ENCODE results near the gene ADIPOR2.
"Not testable (repeated sequence)": the region's sequence is repeated elsewhere in the genome, so short reads cannot be mapped to it uniquely, and the experiment has no call there.

ADIPOR2 gene

DNA sequence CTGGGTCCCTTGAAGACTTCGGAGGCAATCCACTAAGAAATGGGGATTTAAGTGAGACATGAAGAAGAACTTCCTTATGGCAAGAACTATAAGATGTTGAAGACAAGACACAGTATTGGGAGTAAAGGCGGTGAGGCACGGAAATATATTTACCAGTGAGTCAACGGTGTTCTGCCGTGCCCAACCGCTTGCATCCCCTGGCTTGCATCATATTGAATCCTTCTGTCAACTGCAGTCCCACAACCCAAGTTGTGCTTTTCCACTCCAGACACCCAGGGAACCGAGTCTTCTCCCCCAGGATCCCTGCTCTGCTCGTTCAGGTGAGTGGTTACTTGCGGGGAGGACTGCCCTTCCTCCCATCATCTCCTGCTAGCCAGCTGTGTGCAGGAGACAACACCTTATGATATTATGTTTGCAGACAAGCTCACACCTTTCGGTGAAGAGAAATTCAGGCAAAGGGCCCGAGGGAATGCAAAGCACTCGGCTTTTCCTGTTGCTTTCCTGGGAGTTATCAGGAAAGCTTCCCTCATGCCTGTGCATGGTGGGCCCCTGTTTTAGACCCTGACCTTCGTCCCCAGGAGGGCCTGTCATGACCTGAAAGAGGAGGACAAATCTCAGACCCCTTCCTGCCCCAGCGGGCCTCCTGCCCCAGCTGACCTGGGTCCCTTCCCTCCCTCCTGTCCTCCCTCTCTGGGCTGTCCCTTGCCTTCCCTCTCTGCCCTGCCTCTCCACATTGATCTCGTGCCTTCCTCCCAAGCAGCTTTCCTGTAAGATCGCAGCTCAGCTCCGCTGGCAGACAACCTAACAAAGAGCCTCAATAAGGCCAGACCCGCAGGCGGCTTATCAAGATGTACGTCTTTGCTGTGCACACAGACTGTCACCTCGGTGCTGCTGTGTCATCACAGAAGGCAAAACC, 125.2 kb downstream of the ADIPOR2 start:
- no peak for DNase-seq (ENCODE audit: low read depth)

GRCh38 chr12:1816730-1817348, 126.0 kb downstream of the ADIPOR2 start:
- DNase-seq (ENCODE audit: low read depth) = no peak

- not testable (repeated sequence) for DNase-seq (ENCODE audit: low read depth)
Measured at GRCh38 chr12:1817928-1818327, 127.1 kb downstream of the ADIPOR2 start.

DNA sequence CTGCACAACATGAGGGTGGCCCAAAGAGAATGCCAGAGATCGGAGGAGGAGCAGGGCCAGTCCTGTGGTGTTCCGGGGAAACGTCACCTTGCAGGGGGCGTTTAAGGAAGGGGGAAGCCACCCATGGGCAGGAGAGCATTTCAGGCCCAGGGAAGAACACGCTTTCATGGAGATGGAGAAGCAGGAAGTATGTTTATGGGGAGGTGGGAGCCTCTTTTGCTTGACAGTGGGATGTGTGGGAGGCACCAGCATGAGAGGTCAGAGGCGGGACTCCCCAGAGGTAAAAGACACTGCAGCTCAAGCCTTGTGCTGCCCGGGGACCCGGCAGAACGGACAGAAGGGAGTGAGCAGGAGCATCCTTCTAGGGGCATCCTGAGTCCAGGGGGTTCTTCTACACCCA, 128.2 kb downstream of the ADIPOR2 start:
- DNase-seq (ENCODE audit: low read depth) = no peak

GRCh38 chr12:1819571-1819970, 128.7 kb downstream of the ADIPOR2 start:
- DNase-seq (ENCODE audit: low read depth) = no peak

- no peak for DNase-seq (ENCODE audit: low read depth)
Measured at GRCh38 chr12:1820191-1820895, 129.5 kb downstream of the ADIPOR2 start, which contains the start of gene LRTM2. Gene LRTM2 (plus strand): TSS chr12:1820565. CDS start chr12:1828149, 7,584 bp downstream.

DNA sequence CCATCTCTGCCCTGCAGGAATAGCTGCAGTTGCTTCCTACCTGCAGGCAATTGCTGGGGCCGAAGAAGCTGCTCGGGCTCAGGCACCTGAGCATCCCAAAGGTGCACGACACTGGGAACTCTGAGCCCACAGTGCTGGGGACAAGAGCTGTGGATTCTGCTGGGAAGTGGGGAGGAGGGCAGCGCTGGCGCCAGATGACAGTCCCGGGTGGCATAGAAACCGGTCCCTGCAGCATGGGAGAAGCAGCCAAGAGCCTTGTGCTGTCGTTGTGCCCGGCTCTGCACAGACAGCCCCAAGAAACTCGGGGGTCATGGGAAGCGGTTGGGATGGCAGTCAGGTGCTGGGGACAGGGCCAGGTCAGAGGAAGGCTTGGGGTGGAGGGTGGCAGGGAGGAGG, 130.0 kb downstream of the ADIPOR2 start:
- DNase-seq (ENCODE audit: low read depth) = no peak

- DNase-seq (ENCODE audit: low read depth) = no peak
Measured at GRCh38 chr12:1821805-1822204, 130.9 kb downstream of the ADIPOR2 start.

- no peak for DNase-seq (ENCODE audit: low read depth)
Measured at GRCh38 chr12:1822699-1823098, 131.8 kb downstream of the ADIPOR2 start.

- no peak for DNase-seq (ENCODE audit: low read depth)
Measured at GRCh38 chr12:1823237-1823636, 132.4 kb downstream of the ADIPOR2 start.

- DNase-seq (ENCODE audit: low read depth) = no peak
Measured at GRCh38 chr12:1825382-1826102, 134.7 kb downstream of the ADIPOR2 start.

DNA sequence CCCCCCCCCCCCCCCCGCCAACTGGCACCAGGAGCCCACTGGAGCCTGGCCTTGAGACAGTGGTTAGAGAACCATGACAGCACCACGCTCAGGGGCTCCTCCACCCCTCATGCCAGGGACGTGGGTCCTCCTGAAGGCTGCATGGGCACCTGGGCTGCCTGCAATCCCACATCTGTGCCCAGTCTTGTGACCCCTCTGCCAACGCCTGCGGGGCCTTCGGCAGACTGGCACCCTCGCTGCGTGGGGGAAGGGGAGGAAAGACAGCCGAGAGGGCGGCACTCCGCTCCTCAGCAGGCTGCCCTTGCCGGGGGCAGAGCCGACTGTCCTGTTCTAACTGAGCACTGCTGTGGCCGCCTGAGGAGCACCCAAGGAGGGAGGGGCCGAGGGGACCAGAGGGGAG, 135.5 kb downstream of the ADIPOR2 start:
- DNase-seq (ENCODE audit: low read depth) = no peak

- no peak for DNase-seq (ENCODE audit: low read depth)
Measured at GRCh38 chr12:1826867-1827705, 136.2 kb downstream of the ADIPOR2 start.

DNA sequence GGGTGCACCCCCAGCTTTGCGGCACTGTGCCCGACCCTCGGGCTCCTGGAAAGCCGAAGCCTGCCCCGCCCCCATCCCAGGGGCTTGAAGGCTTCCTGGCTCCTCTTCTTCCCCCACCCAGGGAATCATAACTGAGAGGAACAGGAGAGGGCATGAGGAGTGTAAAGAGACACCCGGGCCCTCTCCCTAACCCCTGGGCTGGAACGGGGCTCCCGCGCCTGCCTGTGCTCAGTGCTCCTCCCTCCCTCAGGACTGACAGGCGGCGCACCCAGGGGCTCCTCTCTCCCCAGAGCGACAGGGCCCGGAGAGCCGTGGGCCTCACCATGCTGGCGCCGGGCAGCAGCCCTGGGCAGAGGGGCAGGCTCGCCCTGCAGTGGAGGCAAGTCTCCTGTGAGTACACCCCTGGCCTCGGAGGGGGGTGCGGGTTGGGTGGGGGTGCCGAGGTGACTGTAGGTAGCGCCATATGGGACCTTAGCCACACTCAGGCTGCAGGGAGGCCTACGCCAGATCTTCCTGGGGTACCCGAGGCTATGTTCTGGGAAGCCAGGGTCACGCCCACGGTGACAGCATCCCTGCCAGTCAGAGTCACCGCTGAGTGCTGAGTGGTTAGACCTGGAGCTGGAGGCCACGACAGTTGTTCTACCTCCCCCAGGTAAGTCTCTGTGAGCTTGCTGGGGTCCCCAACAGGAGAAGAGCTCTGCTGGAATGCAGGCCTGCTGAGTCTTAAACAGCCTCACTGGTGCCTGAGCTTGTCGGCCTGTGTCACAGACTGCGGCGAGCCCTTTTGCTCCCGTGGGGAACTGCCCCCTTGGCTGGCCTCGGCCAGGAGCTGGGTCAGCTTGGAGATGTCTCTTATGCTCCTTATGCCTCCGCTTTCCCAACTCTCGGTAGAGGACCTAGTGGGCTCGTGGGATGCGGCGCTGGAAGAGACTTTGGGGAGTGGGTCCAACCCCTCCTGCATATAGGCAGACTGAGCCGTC, 137.2 kb downstream of the ADIPOR2 start:
- no peak for DNase-seq (ENCODE audit: low read depth)

DNA sequence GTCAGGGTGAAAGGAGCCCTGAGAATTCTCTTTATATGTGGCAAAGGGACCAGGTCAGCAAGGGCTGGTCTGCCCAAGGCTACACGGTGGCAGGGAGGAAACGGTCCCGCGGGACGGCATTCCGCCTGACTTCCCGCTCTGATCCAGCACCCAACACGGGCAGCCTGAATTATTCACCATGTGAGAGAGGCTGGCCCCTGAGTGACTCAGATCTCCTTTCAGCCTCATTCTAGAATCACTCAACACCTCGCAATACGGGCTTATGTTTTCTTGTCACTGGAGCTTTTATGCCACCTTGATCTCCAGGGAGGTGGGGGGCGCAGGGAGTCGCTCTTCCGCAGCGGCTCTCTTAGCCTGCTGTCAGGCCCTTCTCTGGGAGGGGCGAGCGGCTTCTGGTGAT, 138.0 kb downstream of the ADIPOR2 start:
- no peak for DNase-seq (ENCODE audit: low read depth)

- no peak for DNase-seq (ENCODE audit: low read depth)
Measured at GRCh38 chr12:1829306-1829900, 138.5 kb downstream of the ADIPOR2 start.

GRCh38 chr12:1830401-1830845, 139.6 kb downstream of the ADIPOR2 start:
- DNase-seq (ENCODE audit: low read depth) = no peak

DNA sequence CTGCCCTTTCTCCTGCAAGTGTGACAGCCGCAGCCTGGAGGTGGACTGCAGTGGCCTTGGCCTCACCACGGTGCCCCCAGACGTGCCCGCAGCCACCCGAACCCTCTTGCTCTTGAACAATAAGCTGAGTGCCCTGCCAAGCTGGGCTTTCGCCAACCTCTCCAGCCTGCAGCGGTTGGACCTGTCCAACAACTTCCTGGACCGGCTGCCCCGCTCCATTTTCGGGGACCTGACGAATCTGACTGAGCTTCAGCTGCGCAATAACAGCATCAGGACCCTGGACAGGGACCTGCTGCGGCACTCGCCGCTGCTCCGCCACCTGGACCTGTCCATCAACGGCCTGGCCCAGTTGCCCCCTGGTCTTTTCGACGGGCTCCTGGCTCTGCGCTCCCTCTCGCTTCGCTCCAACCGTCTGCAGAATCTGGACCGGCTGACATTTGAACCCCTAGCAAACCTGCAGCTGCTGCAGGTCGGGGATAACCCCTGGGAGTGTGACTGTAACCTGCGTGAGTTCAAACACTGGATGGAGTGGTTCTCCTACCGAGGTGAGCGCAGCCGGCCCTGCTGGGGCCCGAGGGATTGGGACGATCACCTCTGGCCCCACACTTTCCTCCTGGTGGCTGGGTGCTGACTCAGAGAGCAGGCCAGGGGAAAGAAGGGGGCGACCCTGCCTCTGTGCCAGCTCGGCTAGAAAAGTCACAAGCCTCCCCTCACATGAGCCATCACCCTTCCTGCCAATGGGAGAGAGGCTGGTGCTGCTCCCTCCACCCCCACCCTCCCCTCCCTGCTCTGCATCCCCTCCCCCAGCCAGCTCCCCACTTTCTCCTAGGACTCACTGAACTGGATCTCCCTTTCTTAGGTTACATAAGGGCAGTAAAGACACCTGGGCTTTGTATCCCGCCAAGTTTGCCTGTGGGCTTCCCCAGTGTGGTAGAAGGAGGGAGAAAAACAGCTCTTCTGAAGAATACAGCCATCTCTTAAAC, 140.4 kb downstream of the ADIPOR2 start:
- no peak for DNase-seq (ENCODE audit: low read depth)
